Naive thymus-derived CD4-positive, alpha-beta T cell (primary cell): ENCODE data around the gene IKZF5. TPM values are rescaled to one million over a fixed set of nuclear protein-coding genes. Genes with fewer than 3 reads are reported as not detected.

ENCODE experiments used
- ATAC-seq: fragments of 150-1000 bp; cut with Tn5 transposase; 2 replicates; pipeline ENCODE4 v1.10.0; 2021; ENCODE audit warnings: mild to moderate bottlenecking, moderate library complexity
- CTCF ChIA-PET: fragments of 350-600 bp; sonication (Branson Sonifier 250); formaldehyde crosslinking; loops from one replicate; lab custom pipeline; 2021; ENCODE audit warnings: antibody characterized with exemption; lab: Charles Lee
- POLR2A ChIA-PET: fragments of 350-600 bp; sonication (Branson Sonifier 250); formaldehyde crosslinking; loops from one replicate; lab custom pipeline; 2021; ENCODE audit warnings: antibody characterized with exemption, inconsistent platforms; lab: Charles Lee
- DNase-seq, 9 donors: peaks; one replicate each; pipeline versions ENCODE4 v3.0.0 to v3.0.0-alpha.2; 2020 to 2022; ENCODE audit warnings: mixed read lengths in 1 of 9
- H3K27ac ChIP-seq: one replicate; pipeline ENCODE4 v1.7.0; 2013; ENCODE audit warnings: mild to moderate bottlenecking, low read depth, low read length, moderate library complexity
- H3K27me3 ChIP-seq, 2 donors: one replicate each; pipeline ENCODE4 v1.7.0; 2013; ENCODE audit warnings: low read length in 2 of 2, mild to moderate bottlenecking in 2 of 2, moderate library complexity in 2 of 2; ENCODE audit not compliant: control insufficient read depth in 2 of 2, insufficient read depth in 2 of 2
- H3K36me3 ChIP-seq, 3 experiments: 1 replicate in 2 of 3; 2 replicates in 1 of 3; pipeline ENCODE4 v1.7.0; 2013; ENCODE audit warnings: low read length in 3 of 3, mild to moderate bottlenecking in 3 of 3, moderate library complexity in 1 of 3; ENCODE audit not compliant: insufficient read depth in 3 of 3, control insufficient read depth in 2 of 3
- H3K4me1 ChIP-seq, 2 donors: one replicate each; pipeline ENCODE4 v1.7.0; 2013; ENCODE audit warnings: low read length in 2 of 2, mild to moderate bottlenecking in 2 of 2, moderate library complexity in 1 of 2; ENCODE audit not compliant: control insufficient read depth in 2 of 2, insufficient read depth in 2 of 2
- H3K4me3 ChIP-seq: 2 replicates; pipeline ENCODE4 v1.7.0; 2013; ENCODE audit warnings: mild to moderate bottlenecking, low read length
- H3K9me3 ChIP-seq, 3 experiments: 1 replicate in 2 of 3; 2 replicates in 1 of 3; pipeline ENCODE4 v1.7.0; 2013; ENCODE audit warnings: low read length in 3 of 3; ENCODE audit not compliant: control insufficient read depth in 2 of 3
- H3K27ac Mint-ChIP-seq, 9 donors: one replicate each; pipeline ENCODE4 v1.8.0; 2020 to 2022; ENCODE audit warnings: mixed read lengths in 9 of 9, mild to moderate bottlenecking in 8 of 9, moderate library complexity in 5 of 9, inconsistent platforms in 2 of 9
- H3K27me3 Mint-ChIP-seq, 5 donors: one replicate each; pipeline ENCODE4 v1.8.0; 2021 to 2022; ENCODE audit warnings: mixed read lengths in 5 of 5, mild to moderate bottlenecking in 1 of 5
- H3K36me3 Mint-ChIP-seq, 5 donors: one replicate each; pipeline ENCODE4 v1.8.0; 2020 to 2022; ENCODE audit warnings: mixed read lengths in 5 of 5, mild to moderate bottlenecking in 3 of 5, inconsistent platforms in 1 of 5
- H3K4me1 Mint-ChIP-seq, 7 donors: one replicate each; pipeline ENCODE4 v1.8.0; 2020 to 2022; ENCODE audit warnings: mixed read lengths in 7 of 7, mild to moderate bottlenecking in 3 of 7, inconsistent platforms in 1 of 7
- H3K4me3 Mint-ChIP-seq, 10 donors: one replicate each; pipeline ENCODE4 v1.8.0; 2020 to 2022; ENCODE audit warnings: mild to moderate bottlenecking in 10 of 10, mixed read lengths in 10 of 10, moderate library complexity in 6 of 10, inconsistent platforms in 2 of 10
- H3K9me3 Mint-ChIP-seq, 11 donors: one replicate each; pipeline ENCODE4 v1.8.0; 2020 to 2022; ENCODE audit warnings: mixed read lengths in 11 of 11, mild to moderate bottlenecking in 4 of 11, inconsistent platforms in 1 of 11, moderate library complexity in 1 of 11
- intact Hi-C, 2 donors: fragments of 100-400 bp; cut with micrococcal nuclease; formaldehyde crosslinking; loops; one replicate each; pipeline ENCODE4 v1.15.1; 2023
- polyA plus RNA-seq, 2 donors: library from polyadenylated mRNA; unstranded; fragments of 300-500 nt; fragmentation: Illumina TruSeq; gene quantifications; one replicate each; pipeline ENCODE4 v1.2.3, GENCODE V29; 2021
- total RNA-seq, 6 experiments: library from RNA in 5 of 6; stranded (reverse) in 5 of 6; gene quantifications; 1 replicate in 5 of 6; 2 replicates in 1 of 6; pipeline ENCODE4 v1.2.3 and lab custom pipeline; 2021 to 2026

Gene IKZF5
- total and polyA plus RNA-seq, 7 experiments from 2014 or later, result 15.8 to 57.7 (median 33.4) TPM

DNA sequence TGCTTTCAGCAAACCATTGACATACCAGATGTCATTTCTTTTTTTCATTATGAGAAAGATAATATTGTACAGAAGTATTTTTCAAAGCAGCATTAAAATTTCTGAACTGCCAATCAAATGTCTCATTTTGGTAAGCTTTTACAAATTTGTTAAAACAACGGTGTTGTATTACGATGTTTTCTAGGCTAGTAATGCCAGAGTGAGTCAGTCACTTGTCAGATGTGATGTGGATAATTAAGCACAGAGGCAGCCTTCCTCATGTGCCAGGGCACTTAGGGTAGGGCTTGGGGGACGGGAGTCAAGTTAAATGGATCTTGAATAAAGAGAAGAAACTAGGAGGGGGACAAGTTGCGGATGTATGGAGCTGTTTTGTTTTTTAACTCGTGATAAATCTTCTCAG lies 18.3 kb downstream of the IKZF5 start:
- peak overlapping the region in 4 of 9 donors; percentile 3 to 76 (median 28) for H3K27ac Mint-ChIP-seq
- intact Hi-C loops, result no loop called here
- Histone ChIP-seq H3K27ac (no peak overlapping the region), H3K36me3 (peaks cover 4 to 33% (median 11%) of the 10 kb centered on the region in 3 experiments), H3K4me1 (no peaks in the 10 kb centered on the region), H3K9me3 (no peaks in the 10 kb centered on the region), H3K27me3 (no peaks in the 10 kb centered on the region), H3K4me3 (no peak overlapping the region)
- no peak overlapping the region for H3K4me3 Mint-ChIP-seq
- no peaks in the 10 kb centered on the region for H3K9me3 Mint-ChIP-seq
- ChIA-PET POLR2A (interaction anchor here (1.4 kb wide), 1 partner anchor 45 kb away, joined by 3 read pairs; no protein-coding TSS in a partner anchor), CTCF (interaction anchor here (1.2 kb wide), 1 partner anchor 17 kb away, joined by 3 read pairs; no protein-coding TSS in a partner anchor)
- ATAC-seq (no peak), DNase-seq (no peak)
- H3K36me3 Mint-ChIP-seq, result peaks cover 4 to 17% (median 9%) of the 10 kb centered on the region in 5 donors
- H3K27me3 Mint-ChIP-seq, result no peaks in the 10 kb centered on the region
- H3K4me1 Mint-ChIP-seq, result peaks cover 0 to 3% (median 0%) of the 10 kb centered on the region in 7 donors

- Histone ChIP-seq H3K27me3 (no peaks in the 10 kb centered on the region), H3K27ac (no peak overlapping the region), H3K36me3 (peaks cover 0 to 16% (median 11%) of the 10 kb centered on the region in 3 experiments), H3K9me3 (no peaks in the 10 kb centered on the region), H3K4me3 (no peak overlapping the region), H3K4me1 (no peaks in the 10 kb centered on the region)
- H3K27ac Mint-ChIP-seq, result peak overlapping the region in 1 of 9 donors; percentile 71
- ChIA-PET CTCF (no interaction called here), POLR2A (no interaction called here)
- no peaks in the 10 kb centered on the region for H3K27me3 Mint-ChIP-seq
- no peaks in the 10 kb centered on the region for H3K9me3 Mint-ChIP-seq
- H3K36me3 Mint-ChIP-seq, result peaks cover 3 to 9% (median 5%) of the 10 kb centered on the region in 5 donors
- no peak for DNase-seq
- peaks cover 0 to 6% (median 0%) of the 10 kb centered on the region in 7 donors for H3K4me1 Mint-ChIP-seq
- intact Hi-C loops, result loop anchor here in 1 of 2 donors (10.0 kb wide), 1 partner anchor 1014 kb away; the partner anchor contains the start of gene NSMCE4A
- H3K4me3 Mint-ChIP-seq, result no peak overlapping the region
- ATAC-seq, result no peak
These were observed 20.1 kb downstream of the IKZF5 start for GRCh38 chr10:122988501-122988900.

- H3K9me3 Mint-ChIP-seq, result no peaks in the 10 kb centered on the region
- ChIA-PET POLR2A (interaction anchor here (1.1 kb wide), 1 partner anchor 22 kb away, joined by 3 read pairs; the partner anchor contains the start of genes ACADSB and IKZF5), CTCF (no interaction called here)
- H3K9me3 ChIP-seq, result no peaks in the 10 kb centered on the region
- H3K27ac ChIP-seq, result no peak overlapping the region
- peaks cover 2 to 15% (median 9%) of the 10 kb centered on the region in 7 donors for H3K4me1 Mint-ChIP-seq
- peak overlapping the region in 1 of 9 donors; percentile 76 for H3K27ac Mint-ChIP-seq
- no peaks in the 10 kb centered on the region for H3K27me3 Mint-ChIP-seq
- H3K4me3 Mint-ChIP-seq, result no peak overlapping the region
- peaks cover 0 to 3% (median 0%) of the 10 kb centered on the region in 3 experiments for H3K36me3 ChIP-seq
- intact Hi-C loops, result loop anchor here in 1 of 2 donors (10.0 kb wide), 1 partner anchor 1012 kb away; the partner anchor contains the start of gene NSMCE4A
- H3K36me3 Mint-ChIP-seq, result peaks cover 3 to 9% (median 5%) of the 10 kb centered on the region in 5 donors
- no peak for DNase-seq
- no peak for ATAC-seq
- no peak overlapping the region for H3K4me3 ChIP-seq
- H3K27me3 ChIP-seq, result no peaks in the 10 kb centered on the region
- peaks cover under 1 to 3% of the 10 kb centered on the region in 2 donors for H3K4me1 ChIP-seq
These were observed 22.3 kb downstream of the IKZF5 start for GRCh38 chr10:122986335-122986734.

GRCh38 chr10:122984708-122985107 lies 23.9 kb downstream of the IKZF5 start:
- Mint-ChIP-seq H3K4me3 (no peak overlapping the region), H3K4me1 (peaks cover 13 to 28% (median 23%) of the 10 kb centered on the region in 7 donors)
- POLR2A ChIA-PET, result interaction anchor here (6.2 kb wide), 1 partner anchor 23 kb away, joined by 71 read pairs; the partner anchor contains the start of genes ACADSB and IKZF5

DNA sequence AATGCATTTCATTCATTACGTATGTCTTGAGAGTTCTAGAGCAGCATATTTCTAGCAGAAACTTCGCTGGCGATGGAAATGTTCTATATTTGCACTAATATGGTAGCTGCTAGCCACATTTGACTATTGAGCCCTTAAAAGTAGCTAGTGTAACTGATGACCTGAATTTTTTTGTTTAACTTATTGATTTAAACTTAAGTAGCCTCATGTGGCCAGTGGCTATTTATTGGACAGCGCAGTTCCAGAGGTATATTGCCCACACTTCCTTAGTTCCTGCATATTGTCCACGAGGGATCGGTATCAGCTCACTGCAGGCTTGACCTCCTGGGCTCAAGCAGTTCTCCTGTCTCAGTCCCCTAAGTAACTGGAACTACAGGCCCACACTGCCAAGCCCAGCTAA lies 24.7 kb downstream of the IKZF5 start:
- intact Hi-C loops, result loop anchor here in 1 of 2 donors (10.0 kb wide), 1 partner anchor 1009 kb away; the partner anchor contains the start of gene NSMCE4A
- Histone ChIP-seq H3K9me3 (no peaks in the 10 kb centered on the region), H3K27me3 (no peaks in the 10 kb centered on the region), H3K36me3 (peaks cover 0 to 3% (median 0%) of the 10 kb centered on the region in 3 experiments), H3K4me3 (no peak overlapping the region), H3K27ac (no peak overlapping the region), H3K4me1 (peaks cover 7 to 14% of the 10 kb centered on the region in 2 donors)
- H3K9me3 Mint-ChIP-seq, result peaks cover 0 to 5% (median 0%) of the 10 kb centered on the region in 11 donors
- ChIA-PET POLR2A (interaction anchor here (0.6 to 6.2 kb wide), 2 partner anchors 24 to 56 kb away, joined by 4 to 71 read pairs; partner anchors contain the start of genes ACADSB and IKZF5), CTCF (interaction anchor here (0.6 kb wide), 1 partner anchor 172 kb away, joined by 4 read pairs; no protein-coding TSS in a partner anchor)
- DNase-seq, result no peak
- no peak for ATAC-seq
- peaks cover 13 to 29% (median 24%) of the 10 kb centered on the region in 7 donors for H3K4me1 Mint-ChIP-seq
- no peak overlapping the region for H3K27ac Mint-ChIP-seq
- H3K4me3 Mint-ChIP-seq, result no peak overlapping the region
- peaks cover 3 to 8% (median 5%) of the 10 kb centered on the region in 5 donors for H3K36me3 Mint-ChIP-seq
- H3K27me3 Mint-ChIP-seq, result no peaks in the 10 kb centered on the region

More at GRCh38 chr10:122984708-122985107, 23.9 kb downstream of the IKZF5 start:
- Mint-ChIP-seq H3K27me3 (no peaks in the 10 kb centered on the region), H3K36me3 (peaks cover 3 to 8% (median 5%) of the 10 kb centered on the region in 5 donors), H3K9me3 (peaks cover 0 to 5% (median 0%) of the 10 kb centered on the region in 11 donors), H3K27ac (peak overlapping the region in 2 of 9 donors; percentile 3 to 33)
- CTCF ChIA-PET, result no interaction called here
- Histone ChIP-seq H3K4me3 (no peak overlapping the region), H3K27me3 (no peaks in the 10 kb centered on the region), H3K27ac (no peak overlapping the region), H3K4me1 (peaks cover 7 to 14% of the 10 kb centered on the region in 2 donors), H3K36me3 (peaks cover 0 to 3% (median 0%) of the 10 kb centered on the region in 3 experiments), H3K9me3 (no peaks in the 10 kb centered on the region)
- no peak for DNase-seq
- no peak for ATAC-seq
- intact Hi-C loops, result loop anchor here in 1 of 2 donors (10.0 kb wide), 1 partner anchor 1010 kb away; the partner anchor contains the start of gene NSMCE4A

DNA sequence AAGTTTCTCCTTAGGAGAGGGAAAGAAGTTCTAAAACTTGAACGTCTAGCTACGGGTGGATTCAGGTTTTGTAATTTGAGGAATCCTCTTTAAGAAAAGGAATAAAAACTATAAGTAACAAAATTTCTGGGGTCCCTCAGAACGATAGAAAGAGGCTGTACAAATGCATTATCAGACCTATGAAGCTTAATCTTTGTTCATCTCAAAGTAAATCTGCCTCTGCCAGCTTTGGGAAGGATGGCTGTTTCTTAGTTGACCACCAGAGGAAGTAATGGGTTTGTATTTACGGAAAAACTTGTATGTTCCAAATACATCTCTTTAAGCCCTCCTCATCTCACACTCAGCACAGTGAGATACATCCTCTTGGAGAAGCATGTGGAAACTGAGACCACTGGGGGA lies 27.5 kb downstream of the IKZF5 start:
- peaks cover 3 to 5% (median 5%) of the 10 kb centered on the region in 5 donors for H3K36me3 Mint-ChIP-seq
- Histone ChIP-seq H3K4me1 (peaks cover 7 to 14% of the 10 kb centered on the region in 2 donors), H3K9me3 (no peaks in the 10 kb centered on the region), H3K36me3 (peaks cover 0 to 3% (median 0%) of the 10 kb centered on the region in 3 experiments), H3K4me3 (peak overlapping the region; percentile 41), H3K27me3 (no peaks in the 10 kb centered on the region), H3K27ac (no peak overlapping the region)
- H3K4me1 Mint-ChIP-seq, result peaks cover 15 to 29% (median 24%) of the 10 kb centered on the region in 7 donors
- peaks cover 0 to 5% (median 0%) of the 10 kb centered on the region in 11 donors for H3K9me3 Mint-ChIP-seq
- H3K27me3 Mint-ChIP-seq, result peaks cover 0 to 9% (median 0%) of the 10 kb centered on the region in 5 donors
- no peak for ATAC-seq
- ChIA-PET POLR2A (interaction anchor here (0.6 to 6.2 kb wide), 4 partner anchors 27 to 101 kb away, joined by 3 to 71 read pairs (median 10); partner anchors contain the start of genes ACADSB, C10orf88 and IKZF5), CTCF (interaction anchor here (1.4 to 1.5 kb wide), 2 partner anchors 17 to 29 kb away, joined by 4 to 5 read pairs; no protein-coding TSS in a partner anchor)
- peak in 1 of 9 donors; percentile 11 for DNase-seq
- intact Hi-C loops, result loop anchor here (1.0 to 10.0 kb wide), 3 partner anchors 27 to 1006 kb away; partner anchors contain the start of genes C10orf88 (in 1 of the 2), IKZF5 (in 1 of the 2) and NSMCE4A (in 1 of the 2)
- peak overlapping the region; percentile 20 to 97 (median 95) for H3K27ac Mint-ChIP-seq
- H3K4me3 Mint-ChIP-seq, result peak overlapping the region; percentile 87 to 95 (median 91)
